Bone marrow (tissue), 2 donors: Measurements from ENCODE around the gene CDH4.

Experiments
- DNase-seq, 2 donors: peaks; one replicate each; lab custom pipeline; 2025; lab: John Stamatoyannopoulos, UW

CDH4 gene

GRCh38 chr20:61948586-61949362 lies 696.7 kb downstream of the CDH4 start:
- no peak for DNase-seq

GRCh38 chr20:61949363-61949713 lies 697.3 kb downstream of the CDH4 start:
- no peak for DNase-seq

- DNase-seq: no peak
These were observed 697.9 kb downstream of the CDH4 start for GRCh38 chr20:61949714-61950640.

- DNase-seq: no peak
These were observed 698.6 kb downstream of the CDH4 start for GRCh38 chr20:61950641-61951071.

- DNase-seq: no peak
These were observed 699.9 kb downstream of the CDH4 start for GRCh38 chr20:61951695-61952533.

DNA sequence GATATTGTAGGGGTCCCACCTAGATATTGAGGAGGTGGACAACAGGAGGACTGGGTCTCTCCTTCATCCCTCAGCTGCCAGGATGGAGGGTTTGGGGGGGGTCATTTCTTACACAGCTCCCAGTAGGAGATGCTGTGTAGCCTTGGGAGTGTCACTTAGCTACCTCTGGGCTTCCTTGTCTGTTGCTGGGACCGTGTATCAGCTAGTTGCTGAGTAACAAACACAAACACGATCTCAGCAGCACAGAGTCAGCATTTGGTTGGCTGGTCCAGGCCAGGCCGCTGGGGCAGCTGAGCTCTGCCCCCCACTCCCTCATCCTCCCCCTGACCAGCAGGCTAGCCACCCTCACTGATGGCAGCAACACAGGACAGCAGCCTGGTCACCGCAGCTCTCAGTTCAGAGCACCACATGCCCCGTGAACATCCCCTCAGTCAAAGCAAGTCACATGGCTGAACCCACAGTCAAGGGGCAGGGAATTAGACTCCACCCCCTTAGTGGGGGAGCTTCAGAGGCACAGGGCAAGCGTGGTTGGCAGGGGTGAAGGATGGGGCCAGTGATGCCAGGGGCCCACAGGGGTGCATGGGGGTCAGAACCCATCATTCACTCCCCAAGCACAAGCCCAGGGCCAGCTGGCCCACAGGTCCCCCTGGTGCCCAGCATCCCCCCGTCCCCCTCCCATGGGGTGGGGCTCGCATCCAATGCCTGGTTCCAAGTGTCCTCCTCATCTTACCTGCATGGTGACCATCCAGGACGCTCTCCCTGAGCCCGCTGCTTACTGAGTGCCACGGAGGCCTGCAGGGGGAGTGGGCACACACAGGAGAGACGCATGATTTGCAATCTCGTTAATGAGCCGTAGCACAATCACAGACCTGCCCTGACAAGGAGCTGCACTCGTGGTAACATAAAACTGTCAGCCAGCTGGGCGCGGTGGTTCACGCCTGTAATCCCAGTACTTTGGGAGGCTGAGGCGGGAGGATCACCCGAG lies 701.3 kb downstream of the CDH4 start:
- no peak for DNase-seq

GRCh38 chr20:61954276-61955021 lies 702.4 kb downstream of the CDH4 start:
- DNase-seq: no peak

- DNase-seq: no peak
These were observed 703.8 kb downstream of the CDH4 start for GRCh38 chr20:61955668-61956395.

GRCh38 chr20:61956396-61957342 lies 704.6 kb downstream of the CDH4 start:
- DNase-seq: no peak

GRCh38 chr20:61957961-61958715 lies 706.1 kb downstream of the CDH4 start:
- no peak for DNase-seq

- DNase-seq: no peak
These were observed 707.0 kb downstream of the CDH4 start for GRCh38 chr20:61958773-61959700.

DNA sequence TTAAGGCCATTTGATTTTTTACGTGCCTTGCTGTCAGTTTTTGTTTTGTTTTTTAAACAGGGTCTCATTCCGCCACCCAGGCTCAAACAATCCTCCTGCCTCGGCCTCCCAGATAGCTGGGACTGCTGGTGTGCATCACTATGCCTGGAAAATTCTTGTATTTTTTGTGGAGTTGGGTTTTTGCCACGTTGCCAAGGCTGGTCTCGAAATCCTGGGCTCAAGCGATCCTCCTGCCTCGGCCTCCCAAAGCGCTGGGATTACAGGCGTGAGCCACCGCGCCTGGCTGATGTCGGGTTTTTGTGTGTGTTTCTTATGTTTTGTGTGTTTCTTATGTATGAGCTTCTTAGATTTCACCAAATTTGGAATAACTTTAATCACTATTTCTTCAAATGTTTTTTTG lies 708.8 kb downstream of the CDH4 start:
- no peak for DNase-seq

DNA sequence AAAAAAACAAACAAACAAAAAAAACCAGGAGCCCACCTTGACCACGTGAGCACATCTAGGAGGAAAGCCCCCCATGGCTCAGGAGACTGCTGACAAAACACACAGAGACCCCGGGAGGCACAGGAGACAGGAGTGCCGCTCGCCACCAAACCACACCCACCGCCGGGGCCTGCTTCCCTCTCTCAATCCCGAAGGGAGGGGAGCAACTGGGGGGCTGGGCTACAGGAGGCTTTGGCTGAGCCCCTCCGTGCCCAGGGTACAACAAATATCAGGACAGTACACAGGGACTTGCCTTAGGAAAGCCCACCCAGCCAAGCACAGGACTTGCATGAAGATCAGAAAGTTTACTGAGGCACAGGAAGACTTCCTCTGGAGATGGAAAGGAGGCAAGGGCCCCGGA lies 711.1 kb downstream of the CDH4 start:
- DNase-seq: no peak

GRCh38 chr20:61963885-61964674 lies 712.0 kb downstream of the CDH4 start:
- no peak for DNase-seq

DNA sequence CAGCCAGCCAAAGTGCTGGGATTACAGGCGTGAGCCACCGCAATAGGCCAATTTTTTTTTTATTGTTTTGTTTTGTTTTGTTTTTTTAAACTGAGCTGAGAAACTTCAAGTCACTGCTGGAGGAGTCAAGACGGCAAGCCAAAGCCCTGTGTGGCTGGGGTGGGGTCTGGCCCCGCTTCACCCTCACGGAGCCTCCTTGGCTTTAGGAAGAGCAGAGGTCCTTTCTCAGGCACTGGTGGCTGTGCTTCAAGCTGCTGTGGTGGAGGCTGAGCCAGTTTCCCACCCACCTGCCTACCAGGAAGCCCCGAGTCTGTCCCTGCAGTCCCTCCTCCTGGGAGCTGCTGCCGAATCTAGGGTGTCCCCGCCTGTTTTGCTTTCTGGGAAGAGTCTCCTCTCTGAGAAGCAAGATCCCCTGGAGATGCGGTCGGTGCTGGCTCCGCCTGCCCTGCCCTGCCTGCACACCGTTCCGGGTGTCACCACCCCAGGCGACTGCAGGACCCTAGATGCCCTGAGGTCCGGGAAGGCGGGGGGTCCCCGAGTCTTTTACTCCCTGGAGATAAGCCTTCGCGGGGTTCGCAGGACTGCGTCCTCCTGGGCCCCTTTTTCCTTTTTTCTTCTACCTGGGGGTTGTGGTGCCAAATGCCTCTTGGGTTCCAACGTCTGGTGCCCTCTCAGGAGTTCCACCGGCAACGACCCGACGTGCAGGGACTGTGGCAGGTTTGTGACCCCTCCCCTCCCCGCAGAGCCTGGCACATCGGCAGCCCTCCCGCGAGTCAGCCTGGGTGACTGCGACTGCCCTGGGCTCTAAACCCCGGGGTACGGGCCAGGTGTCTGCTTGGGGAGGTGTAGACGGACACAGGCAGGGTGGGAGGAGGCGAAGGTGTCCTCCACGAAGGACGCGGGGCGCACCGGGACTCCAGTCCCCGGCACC lies 712.9 kb downstream of the CDH4 start:
- DNase-seq: no peak
